ENCODE data around the gene CDKAL1.

The CDKAL1 gene

GRCh38 chr6:20906945-20907344 is 372.7 kb downstream of the CDKAL1 start:
- no peak for TF ChIP-seq CTCF (conservative IDR thresholded peaks at IDR 0.05; ENCODE audit: low read depth, low read length)
- Histone ChIP-seq H3K4me1 (ENCODE audit: low read depth, poor library complexity, severe bottlenecking) (no peaks in the 10 kb centered on the region), H4K20me1 (ENCODE audit: insufficient read depth) (no peaks in the 10 kb centered on the region), H3K36me3 (ENCODE audit: insufficient read depth) (no peaks in the 10 kb centered on the region; the same call in 1 of the 2 replicates), H3K27me3 (ENCODE audit: insufficient read depth, low read depth) (no peaks in the 10 kb centered on the region), H3K4me2 (no peak overlapping the region), H3K4me3 (IDR thresholded peaks at IDR 0.05; ENCODE audit: insufficient read depth, low read depth, low read length) (no peak overlapping the region), H3K79me2 (ENCODE audit: insufficient read depth, low read depth) (no peaks in the 10 kb centered on the region), H3K9ac (no peak overlapping the region), H3K27ac (no peak overlapping the region), H2AFZ (ENCODE audit: low read depth) (no peak overlapping the region)

- H4K20me1 ChIP-seq (ENCODE audit: insufficient read depth), result no peaks in the 10 kb centered on the region
- H3K4me3 ChIP-seq (IDR thresholded peaks at IDR 0.05; ENCODE audit: insufficient read depth, low read depth, low read length), result no peak overlapping the region
- H3K4me2 ChIP-seq, result no peak overlapping the region
- H3K9ac ChIP-seq, result no peak overlapping the region
- no peaks in the 10 kb centered on the region; the same call in 1 of the 2 replicates for H3K36me3 ChIP-seq (ENCODE audit: insufficient read depth)
- TF ChIP-seq CTCF (conservative IDR thresholded peaks at IDR 0.05; ENCODE audit: low read depth, low read length), result no peak
- no peaks in the 10 kb centered on the region for H3K4me1 ChIP-seq (ENCODE audit: low read depth, poor library complexity, severe bottlenecking)
- H3K27me3 ChIP-seq (ENCODE audit: insufficient read depth, low read depth), result no peaks in the 10 kb centered on the region
- no peak overlapping the region for H3K27ac ChIP-seq
- H2AFZ ChIP-seq (ENCODE audit: low read depth), result no peak overlapping the region
- no peaks in the 10 kb centered on the region for H3K79me2 ChIP-seq (ENCODE audit: insufficient read depth, low read depth)
Observed at GRCh38 chr6:20907486-20908071, 373.3 kb downstream of the CDKAL1 start.

- Histone ChIP-seq H3K79me2 (ENCODE audit: insufficient read depth, low read depth) (no peaks in the 10 kb centered on the region), H3K4me1 (ENCODE audit: low read depth, poor library complexity, severe bottlenecking) (no peaks in the 10 kb centered on the region), H3K4me2 (no peak overlapping the region), H3K9ac (no peak overlapping the region), H3K27ac (no peak overlapping the region), H3K27me3 (ENCODE audit: insufficient read depth, low read depth) (no peaks in the 10 kb centered on the region), H3K4me3 (IDR thresholded peaks at IDR 0.05; ENCODE audit: insufficient read depth, low read depth, low read length) (no peak overlapping the region), H4K20me1 (ENCODE audit: insufficient read depth) (no peaks in the 10 kb centered on the region), H3K36me3 (ENCODE audit: insufficient read depth) (no peaks in the 10 kb centered on the region; the same call in 1 of the 2 replicates), H2AFZ (ENCODE audit: low read depth) (no peak overlapping the region)
- TF ChIP-seq CTCF (conservative IDR thresholded peaks at IDR 0.05; ENCODE audit: low read depth, low read length), result no peak
Observed at GRCh38 chr6:20909621-20910020, 375.4 kb downstream of the CDKAL1 start.

GRCh38 chr6:20911712-20912111 is 377.5 kb downstream of the CDKAL1 start:
- H3K36me3 ChIP-seq (ENCODE audit: insufficient read depth), result no peaks in the 10 kb centered on the region; the same call in 1 of the 2 replicates
- no peaks in the 10 kb centered on the region for H3K27me3 ChIP-seq (ENCODE audit: insufficient read depth, low read depth)
- H3K9ac ChIP-seq, result no peak overlapping the region
- H2AFZ ChIP-seq (ENCODE audit: low read depth), result no peak overlapping the region
- no peak overlapping the region for H3K4me2 ChIP-seq
- H4K20me1 ChIP-seq (ENCODE audit: insufficient read depth), result no peaks in the 10 kb centered on the region
- H3K4me3 ChIP-seq (IDR thresholded peaks at IDR 0.05; ENCODE audit: insufficient read depth, low read depth, low read length), result no peak overlapping the region
- H3K79me2 ChIP-seq (ENCODE audit: insufficient read depth, low read depth), result no peaks in the 10 kb centered on the region
- H3K4me1 ChIP-seq (ENCODE audit: low read depth, poor library complexity, severe bottlenecking), result no peaks in the 10 kb centered on the region
- no peak overlapping the region for H3K27ac ChIP-seq
- TF ChIP-seq CTCF (conservative IDR thresholded peaks at IDR 0.05; ENCODE audit: low read depth, low read length), result no peak
